Measurements from ENCODE around the gene RUNX2.

RUNX2 gene

GRCh38 chr6:45610374-45610773 lies 282.2 kb downstream of the RUNX2 start:
- TF ChIP-seq POLR2A (IDR thresholded peaks at IDR 0.05; ENCODE audit: low read length), result no peak
- TF ChIP-seq GATA1 (IDR thresholded peaks at IDR 0.05; ENCODE audit: low read depth, low read length), result no peak
- no peak for DNase-seq

- TF ChIP-seq GATA1 (IDR thresholded peaks at IDR 0.05; ENCODE audit: low read depth, low read length) (no peak), POLR2A (IDR thresholded peaks at IDR 0.05; ENCODE audit: low read length) (no peak)
- no peak for DNase-seq
Observed at GRCh38 chr6:45610832-45611231, 282.7 kb downstream of the RUNX2 start.

GRCh38 chr6:45611491-45611890 lies 283.4 kb downstream of the RUNX2 start:
- no peak for DNase-seq
- TF ChIP-seq GATA1 (IDR thresholded peaks at IDR 0.05; ENCODE audit: low read depth, low read length), result no peak

GRCh38 chr6:45613656-45614055 lies 285.5 kb downstream of the RUNX2 start:
- no peak for DNase-seq

GRCh38 chr6:45614488-45615285 lies 286.6 kb downstream of the RUNX2 start:
- TF ChIP-seq GATA1 (IDR thresholded peaks at IDR 0.05; ENCODE audit: low read depth, low read length) (no peak), POLR2A (IDR thresholded peaks at IDR 0.05; ENCODE audit: low read length) (no peak)
- DNase-seq, result no peak

More at GRCh38 chr6:45613656-45614055, 285.5 kb downstream of the RUNX2 start:
- no peak for TF ChIP-seq GATA1 (IDR thresholded peaks at IDR 0.05; ENCODE audit: low read depth, low read length)
- TF ChIP-seq POLR2A (IDR thresholded peaks at IDR 0.05; ENCODE audit: low read length), result no peak

- TF ChIP-seq POLR2A (IDR thresholded peaks at IDR 0.05; ENCODE audit: low read length), result no peak
- TF ChIP-seq GATA1 (IDR thresholded peaks at IDR 0.05; ENCODE audit: low read depth, low read length), result no peak
- no peak for DNase-seq
Observed at GRCh38 chr6:45616209-45616608, 288.1 kb downstream of the RUNX2 start.

GRCh38 chr6:45617441-45617840 lies 289.3 kb downstream of the RUNX2 start:
- TF ChIP-seq POLR2A (IDR thresholded peaks at IDR 0.05; ENCODE audit: low read length) (no peak), GATA1 (IDR thresholded peaks at IDR 0.05; ENCODE audit: low read depth, low read length) (no peak)

GRCh38 chr6:45618259-45618658 lies 290.1 kb downstream of the RUNX2 start:
- no peak for DNase-seq
- TF ChIP-seq POLR2A (IDR thresholded peaks at IDR 0.05; ENCODE audit: low read length), result no peak
- TF ChIP-seq GATA1 (IDR thresholded peaks at IDR 0.05; ENCODE audit: low read depth, low read length), result no peak

More at GRCh38 chr6:45617441-45617840, 289.3 kb downstream of the RUNX2 start:
- DNase-seq, result no peak

- DNase-seq, result no peak
- TF ChIP-seq POLR2A (IDR thresholded peaks at IDR 0.05; ENCODE audit: low read length) (no peak), GATA1 (IDR thresholded peaks at IDR 0.05; ENCODE audit: low read depth, low read length) (no peak)
Observed at GRCh38 chr6:45619211-45619760, 291.2 kb downstream of the RUNX2 start.

- DNase-seq, result no peak
- no peak for TF ChIP-seq POLR2A (IDR thresholded peaks at IDR 0.05; ENCODE audit: low read length)
- no peak for TF ChIP-seq GATA1 (IDR thresholded peaks at IDR 0.05; ENCODE audit: low read depth, low read length)
Observed at GRCh38 chr6:45619994-45620471, 291.9 kb downstream of the RUNX2 start.

GRCh38 chr6:45624228-45624627 lies 296.1 kb downstream of the RUNX2 start:
- DNase-seq, result no peak
- TF ChIP-seq POLR2A (IDR thresholded peaks at IDR 0.05; ENCODE audit: low read length) (no peak), GATA1 (IDR thresholded peaks at IDR 0.05; ENCODE audit: low read depth, low read length) (no peak)

GRCh38 chr6:45625191-45625664 lies 297.1 kb downstream of the RUNX2 start:
- DNase-seq, result no peak
- TF ChIP-seq GATA1 (IDR thresholded peaks at IDR 0.05; ENCODE audit: low read depth, low read length) (no peak), POLR2A (IDR thresholded peaks at IDR 0.05; ENCODE audit: low read length) (no peak)

- no peak for DNase-seq
- TF ChIP-seq POLR2A (IDR thresholded peaks at IDR 0.05; ENCODE audit: low read length) (no peak), GATA1 (IDR thresholded peaks at IDR 0.05; ENCODE audit: low read depth, low read length) (no peak)
Observed at GRCh38 chr6:45626087-45626891, 298.2 kb downstream of the RUNX2 start.

- TF ChIP-seq GATA1 (IDR thresholded peaks at IDR 0.05; ENCODE audit: low read depth, low read length) (no peak), POLR2A (IDR thresholded peaks at IDR 0.05; ENCODE audit: low read length) (no peak)
- no peak for DNase-seq
Observed at GRCh38 chr6:45630314-45630713, 302.2 kb downstream of the RUNX2 start.

Measured in erythroblast (primary cell).